Stomach smooth muscle (tissue), 2 donors: ENCODE measurements around the gene SKAP2.

Experiments
- H3K27ac ChIP-seq: one replicate; pipeline ENCODE4 v1.7.0; 2013; ENCODE audit warnings: mild to moderate bottlenecking, low read length, inconsistent platforms
- H3K27me3 ChIP-seq, 2 donors: one replicate each; pipeline ENCODE4 v1.7.0; 2013; ENCODE audit warnings: low read length in 2 of 2; ENCODE audit not compliant: insufficient read depth in 2 of 2, control insufficient read depth in 1 of 2
- H3K36me3 ChIP-seq, 2 donors: one replicate each; pipeline ENCODE4 v1.7.0; 2013; ENCODE audit warnings: low read length in 2 of 2; ENCODE audit not compliant: control insufficient read depth in 2 of 2, insufficient read depth in 2 of 2
- H3K4me1 ChIP-seq: one replicate; pipeline ENCODE4 v1.7.0; 2013; ENCODE audit warnings: low read length; ENCODE audit not compliant: control insufficient read depth, insufficient read depth
- H3K4me3 ChIP-seq, 2 donors: one replicate each; pipeline ENCODE4 v1.7.0; 2013; ENCODE audit warnings: low read length in 2 of 2
- H3K9ac ChIP-seq, 2 donors: one replicate each; pipeline ENCODE4 v1.7.0; 2013; ENCODE audit warnings: low read length in 2 of 2, mild to moderate bottlenecking in 1 of 2
- H3K9me3 ChIP-seq, 2 donors: one replicate each; pipeline ENCODE4 v1.7.0; 2013; ENCODE audit warnings: low read length in 2 of 2; ENCODE audit not compliant: control insufficient read depth in 2 of 2
- donor health status: healthy.
- donor health status: Pancreatic carcinoma.

The SKAP2 gene

GRCh38 chr7:26857506-26858240 lies 6.7 kb downstream of the SKAP2 start:
- H3K9me3 ChIP-seq, result no peaks in the 10 kb centered on the region
- no peaks in the 10 kb centered on the region for H3K4me1 ChIP-seq
- H3K27ac ChIP-seq, result peak overlapping the region; percentile 59
- H3K9ac ChIP-seq, result peak overlapping the region; percentile 60 to 63
- H3K36me3 ChIP-seq, result peaks cover 0 to 2% of the 10 kb centered on the region in 2 donors
- peak overlapping the region; percentile 61 to 69 for H3K4me3 ChIP-seq
- no peaks in the 10 kb centered on the region for H3K27me3 ChIP-seq

DNA sequence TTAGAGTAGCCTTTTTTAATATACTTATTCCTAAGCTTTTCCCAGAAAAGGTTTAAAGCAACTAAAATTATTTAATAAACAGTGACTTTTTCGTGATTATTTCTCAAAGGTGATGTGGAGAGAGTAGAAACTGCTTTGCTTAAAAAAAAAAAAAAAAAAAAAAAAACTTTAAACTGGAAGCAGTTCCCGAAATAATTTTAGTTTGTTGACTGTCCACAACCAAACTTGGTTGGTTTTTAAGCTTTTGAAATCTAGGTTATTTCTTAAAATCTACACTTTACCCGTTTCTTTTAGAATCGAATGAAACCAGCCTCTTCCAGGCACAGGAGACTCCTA lies 7.3 kb downstream of the SKAP2 start:
- Histone ChIP-seq H3K9ac (peak overlapping the region; percentile 60 to 63), H3K9me3 (no peaks in the 10 kb centered on the region), H3K4me1 (no peaks in the 10 kb centered on the region), H3K27me3 (no peaks in the 10 kb centered on the region), H3K27ac (peak overlapping the region; percentile 59), H3K4me3 (peak overlapping the region; percentile 61 to 69), H3K36me3 (peaks cover 0 to 2% of the 10 kb centered on the region in 2 donors)

DNA sequence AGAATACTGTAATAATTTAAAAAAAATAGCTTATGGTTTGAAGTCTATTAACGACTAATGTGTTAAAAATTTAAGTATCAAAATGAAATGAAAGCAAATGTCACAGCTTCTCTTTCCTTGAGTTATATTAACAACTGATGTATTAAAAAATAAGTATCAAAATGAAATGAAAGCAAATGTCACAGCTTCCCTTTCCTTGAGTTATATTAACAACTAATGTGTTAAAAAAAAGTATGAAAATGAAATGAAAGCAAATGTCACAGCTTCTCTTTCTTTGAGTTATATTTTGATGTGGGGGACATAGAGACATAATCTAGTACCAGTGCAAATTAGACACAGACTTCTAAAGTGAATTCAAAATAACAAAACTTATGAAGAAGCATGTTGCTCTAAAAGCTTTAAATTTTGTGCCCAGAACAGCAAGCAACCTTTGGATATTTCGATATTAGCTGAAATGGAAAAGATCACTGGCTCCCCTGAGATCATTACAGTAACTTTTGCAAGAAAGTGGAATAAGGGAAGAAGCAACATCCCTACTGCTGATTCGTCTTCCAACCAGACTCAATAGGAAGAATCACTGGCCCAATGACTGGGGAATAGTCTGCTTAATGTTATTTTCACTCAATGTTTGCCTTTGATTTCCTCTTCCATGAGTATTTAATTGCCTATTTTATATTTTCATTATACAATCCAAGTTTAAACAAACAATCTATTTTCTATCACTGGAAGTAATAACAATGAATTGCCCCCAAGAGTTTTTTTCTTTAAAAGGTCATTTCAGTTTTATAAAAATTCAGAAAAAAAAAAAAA lies 8.0 kb downstream of the SKAP2 start:
- Histone ChIP-seq H3K36me3 (peaks cover 0 to 2% of the 10 kb centered on the region in 2 donors), H3K4me1 (no peaks in the 10 kb centered on the region), H3K27ac (no peak overlapping the region), H3K27me3 (no peaks in the 10 kb centered on the region), H3K9ac (peak overlapping the region in 1 of 2 donors; percentile 63), H3K4me3 (peak overlapping the region; percentile 1 to 40), H3K9me3 (no peaks in the 10 kb centered on the region)

DNA sequence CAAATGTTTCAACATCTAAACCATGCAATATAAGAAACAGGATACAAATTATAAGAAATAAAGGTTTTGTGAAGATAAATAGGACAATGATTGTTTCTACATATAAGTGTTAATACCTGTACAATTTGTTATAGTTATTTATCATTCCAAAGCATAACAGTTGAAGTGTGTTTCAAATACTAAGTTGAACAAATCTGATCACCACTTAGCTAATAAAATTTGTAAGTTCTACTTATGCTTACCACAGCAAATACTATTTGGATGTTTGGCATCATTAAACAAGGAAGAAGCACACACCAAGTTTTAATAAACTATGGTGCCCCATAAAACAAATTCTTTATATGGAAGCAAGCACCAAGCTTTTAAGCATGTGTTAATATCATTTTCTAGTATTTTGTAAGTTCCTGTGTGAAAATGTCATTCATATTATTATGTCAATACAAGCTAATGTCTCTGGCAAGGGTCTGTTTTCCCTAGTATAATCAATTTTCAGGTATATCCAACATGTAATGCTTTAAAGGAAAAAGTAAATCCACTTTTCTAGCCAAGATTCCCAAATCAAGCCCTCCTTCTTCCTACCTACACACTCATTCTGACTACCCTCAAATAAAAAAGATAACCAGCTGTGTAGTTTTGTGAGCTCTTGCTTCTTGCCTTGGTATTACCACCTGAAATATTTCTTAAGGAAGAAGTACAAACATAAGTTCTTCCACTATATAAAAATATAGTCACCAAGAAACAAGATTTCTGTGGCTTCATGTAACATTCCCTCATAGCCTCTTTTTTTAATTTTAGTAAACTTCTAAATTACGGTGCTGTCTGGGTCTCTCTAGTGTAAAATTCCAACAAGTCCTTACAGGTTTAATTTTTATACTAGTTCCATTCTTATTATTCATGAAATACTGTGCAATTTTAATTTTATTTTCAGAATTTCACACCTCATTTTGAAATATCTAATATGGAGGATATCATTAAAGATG lies 9.2 kb downstream of the SKAP2 start:
- no peaks in the 10 kb centered on the region for H3K4me1 ChIP-seq
- no peak overlapping the region for H3K4me3 ChIP-seq
- peak overlapping the region in 1 of 2 donors; percentile 63 for H3K9ac ChIP-seq
- H3K36me3 ChIP-seq, result peaks cover 0 to 2% of the 10 kb centered on the region in 2 donors
- H3K27ac ChIP-seq, result no peak overlapping the region
- H3K9me3 ChIP-seq, result no peaks in the 10 kb centered on the region
- H3K27me3 ChIP-seq, result no peaks in the 10 kb centered on the region

DNA sequence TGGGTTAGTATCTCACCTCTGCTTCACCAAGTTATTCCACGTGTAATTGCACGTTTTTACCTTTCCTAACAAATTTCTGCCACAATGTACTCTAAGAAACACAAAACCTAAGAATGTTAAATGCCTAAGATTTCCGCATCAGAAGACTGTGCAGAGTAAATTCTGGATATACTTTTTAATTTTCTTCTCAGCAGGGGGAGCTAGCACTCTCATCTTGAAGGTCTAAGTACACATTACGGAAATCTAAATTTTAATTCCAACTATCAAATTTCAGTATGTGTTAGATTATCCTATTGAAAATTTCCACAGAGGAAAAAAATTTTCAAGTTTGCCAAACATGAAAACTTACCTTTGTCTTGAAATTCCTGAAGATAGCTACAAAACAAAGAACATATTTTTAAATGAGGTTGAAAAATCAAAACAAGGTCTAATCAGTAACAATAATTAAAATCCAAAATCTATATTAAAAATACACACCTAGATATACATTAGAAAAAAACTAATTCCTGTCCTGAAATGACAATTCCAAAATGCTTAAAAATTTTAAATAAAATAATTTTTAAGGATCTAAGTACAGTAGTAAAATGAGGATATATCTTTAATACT lies 10.5 kb downstream of the SKAP2 start:
- Histone ChIP-seq H3K36me3 (peaks cover 0 to 2% of the 10 kb centered on the region in 2 donors), H3K4me3 (no peak overlapping the region)

GRCh38 chr7:26850193-26850651 lies 14.2 kb downstream of the SKAP2 start:
- no peak overlapping the region for H3K4me3 ChIP-seq
- no peaks in the 10 kb centered on the region for H3K4me1 ChIP-seq
- no peaks in the 10 kb centered on the region for H3K9me3 ChIP-seq
- no peak overlapping the region for H3K9ac ChIP-seq
- H3K36me3 ChIP-seq, result peaks cover 0 to 2% of the 10 kb centered on the region in 2 donors
- no peak overlapping the region for H3K27ac ChIP-seq
- H3K27me3 ChIP-seq, result no peaks in the 10 kb centered on the region

More for the DNA sequence above, 10.5 kb downstream of the SKAP2 start:
- no peaks in the 10 kb centered on the region for H3K9me3 ChIP-seq
- H3K4me1 ChIP-seq, result no peaks in the 10 kb centered on the region
- H3K27me3 ChIP-seq, result no peaks in the 10 kb centered on the region
- H3K9ac ChIP-seq, result no peak overlapping the region
- H3K27ac ChIP-seq, result no peak overlapping the region

DNA sequence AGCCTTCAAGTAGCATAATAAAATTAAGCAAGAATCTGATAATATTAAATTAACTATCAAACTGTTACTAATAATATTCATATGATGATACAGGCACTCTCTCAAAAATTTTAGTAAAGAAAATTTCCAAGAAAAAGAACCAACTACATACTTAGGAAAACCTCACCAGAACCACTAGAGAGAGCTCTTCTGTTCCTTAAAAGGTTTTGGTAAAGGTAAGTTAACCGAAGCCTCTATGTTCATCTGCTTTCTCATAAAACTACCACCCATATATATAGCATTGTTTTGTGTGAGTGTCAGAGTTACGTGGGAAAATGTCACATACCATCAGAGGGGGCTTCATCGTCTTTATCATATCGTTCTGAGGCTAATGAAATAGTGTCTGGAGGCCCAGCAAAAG lies 20.7 kb downstream of the SKAP2 start:
- Histone ChIP-seq H3K36me3 (no peaks in the 10 kb centered on the region), H3K27me3 (no peaks in the 10 kb centered on the region), H3K27ac (no peak overlapping the region), H3K4me1 (no peaks in the 10 kb centered on the region), H3K9ac (no peak overlapping the region), H3K4me3 (no peak overlapping the region), H3K9me3 (no peaks in the 10 kb centered on the region)

DNA sequence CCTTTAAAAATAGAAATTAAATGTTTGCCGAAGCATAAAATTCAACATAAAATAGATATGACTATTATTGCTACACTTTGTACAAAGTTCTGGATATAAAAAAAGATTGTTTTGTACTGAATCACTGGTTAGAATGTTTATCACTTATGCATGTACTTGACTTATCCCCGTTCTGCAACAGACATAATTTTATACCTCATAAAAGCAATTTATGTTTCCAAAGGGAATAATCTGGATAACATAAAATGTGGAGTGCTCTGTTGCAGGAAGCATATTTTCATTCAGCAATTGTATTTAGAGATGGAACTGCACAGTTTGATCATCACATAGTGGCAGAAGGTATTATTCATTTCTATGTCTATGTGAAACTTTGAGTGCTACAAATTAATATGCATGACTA lies 21.5 kb downstream of the SKAP2 start:
- H3K4me3 ChIP-seq, result no peak overlapping the region
- H3K36me3 ChIP-seq, result peaks cover 0 to 2% of the 10 kb centered on the region in 2 donors
- H3K9me3 ChIP-seq, result no peaks in the 10 kb centered on the region
- no peaks in the 10 kb centered on the region for H3K4me1 ChIP-seq
- no peak overlapping the region for H3K9ac ChIP-seq
- no peaks in the 10 kb centered on the region for H3K27me3 ChIP-seq
- no peak overlapping the region for H3K27ac ChIP-seq

DNA sequence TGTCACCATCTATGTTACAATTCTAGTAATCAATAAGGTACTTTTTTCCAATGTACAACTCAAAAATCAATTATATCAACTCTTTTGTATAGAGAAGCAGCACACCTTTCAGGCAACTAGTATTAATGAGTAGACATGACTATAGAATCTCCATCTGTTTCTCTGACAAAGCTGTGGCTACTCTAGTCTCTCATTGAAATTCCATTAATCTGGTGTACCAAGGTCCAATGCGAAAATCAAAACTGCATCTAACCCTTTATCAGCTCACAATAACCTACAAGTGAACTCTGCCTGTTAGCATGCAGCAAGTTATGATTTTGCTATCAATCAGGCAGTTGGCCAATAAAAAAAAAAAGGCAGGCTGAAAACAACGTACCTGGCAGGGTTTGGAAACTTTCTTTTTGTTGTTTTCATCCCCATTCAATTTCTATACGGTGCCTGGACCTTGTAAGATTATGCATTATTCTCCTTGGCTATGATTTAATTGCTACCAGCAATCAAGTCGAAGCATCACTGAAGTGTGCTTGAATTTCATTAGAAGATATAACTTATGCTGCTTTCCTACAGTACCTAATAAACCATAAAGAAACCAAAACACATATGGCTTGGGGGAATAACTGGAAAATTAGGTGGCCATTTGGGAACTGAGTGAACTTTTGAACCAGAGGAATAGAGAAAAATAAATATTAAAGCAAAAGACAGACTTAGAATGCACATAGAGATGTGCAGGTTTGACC lies 23.2 kb downstream of the SKAP2 start:
- H3K27ac ChIP-seq, result no peak overlapping the region
- peaks cover 0 to 2% of the 10 kb centered on the region in 2 donors for H3K36me3 ChIP-seq
- no peaks in the 10 kb centered on the region for H3K9me3 ChIP-seq
- H3K4me1 ChIP-seq, result no peaks in the 10 kb centered on the region
- no peak overlapping the region for H3K9ac ChIP-seq
- no peak overlapping the region for H3K4me3 ChIP-seq
- no peaks in the 10 kb centered on the region for H3K27me3 ChIP-seq
